Caco-2 (cell line): ENCODE measurements around the gene CREBL2. TPM values are rescaled to one million over a fixed set of nuclear protein-coding genes. Genes with fewer than 3 reads are reported as not detected.
"Not testable (repeated sequence)": the region's sequence is repeated elsewhere in the genome, so short reads cannot be mapped to it uniquely, and the experiment has no call there.

Experiments
- BruUV-seq: library from RNA; stranded (reverse); fragments of 400-500 nt; replicated peaks from 2 replicates; lab custom pipeline; 2021; lab: Mats Ljungman, UMichigan
- CTCF ChIA-PET: fragments of 300-600 bp; sonication (Branson Sonifier 250); formaldehyde crosslinking; loops from one replicate; lab custom pipeline; 2022; ENCODE audit warnings: antibody characterized with exemption; lab: Charles Lee
- POLR2A ChIA-PET: fragments of 300-600 bp; sonication (Branson Sonifier 250); formaldehyde crosslinking; loops from one replicate; lab custom pipeline; 2022; ENCODE audit warnings: antibody characterized with exemption; lab: Charles Lee
- DNase-seq, 2 experiments: peaks; one replicate each; pipeline versions ENCODE4 v3.0.0 to v3.0.0-alpha.2; 2020 to 2022
- H3K27me3 ChIP-seq: replicated peaks from 2 replicates; pipeline ENCODE4 v1.6.0; 2011; ENCODE audit warnings: low read length; ENCODE audit not compliant: control insufficient read depth, insufficient read depth
- H3K36me3 ChIP-seq: 2 replicates; pipeline ENCODE4 v1.5.1; 2011; ENCODE audit warnings: low read length; ENCODE audit not compliant: control insufficient read depth, insufficient read depth
- H3K4me1 ChIP-seq: fragments of 250-450 bp; sonication (Bioruptor Pico); 2 replicates; pipeline ENCODE4 v1.5.1; 2020; ENCODE audit warnings: mild to moderate bottlenecking
- H3K4me3 ChIP-seq: 2 replicates; pipeline ENCODE4 v1.5.1; 2011; ENCODE audit warnings: low read depth, mild to moderate bottlenecking, control low read depth, low read length
- H3K9me3 ChIP-seq: fragments of 250-450 bp; sonication (Bioruptor Pico); 2 replicates; pipeline ENCODE4 v1.5.1; 2020; ENCODE audit warnings: mild to moderate bottlenecking, moderate library complexity
- H3K27ac Mint-ChIP-seq: one replicate; pipeline ENCODE4 v1.8.0; 2022; ENCODE audit warnings: mixed read lengths; ENCODE audit not compliant: unreplicated experiment
- H3K27me3 Mint-ChIP-seq: one replicate; pipeline ENCODE4 v1.8.0; 2022; ENCODE audit warnings: mixed read lengths; ENCODE audit not compliant: insufficient read depth, unreplicated experiment
- H3K36me3 Mint-ChIP-seq: one replicate; pipeline ENCODE4 v1.8.0; 2022; ENCODE audit warnings: mild to moderate bottlenecking, mixed read lengths; ENCODE audit not compliant: insufficient read depth, unreplicated experiment
- H3K4me1 Mint-ChIP-seq: one replicate; pipeline ENCODE4 v1.8.0; 2022; ENCODE audit warnings: low read depth, mixed read lengths; ENCODE audit not compliant: unreplicated experiment
- H3K4me3 Mint-ChIP-seq: one replicate; pipeline ENCODE4 v1.8.0; 2022; ENCODE audit warnings: mild to moderate bottlenecking, moderate library complexity, mixed read lengths; ENCODE audit not compliant: unreplicated experiment
- H3K9me3 Mint-ChIP-seq: one replicate; pipeline ENCODE4 v1.8.0; 2022; ENCODE audit warnings: mixed read lengths; ENCODE audit not compliant: unreplicated experiment
- intact Hi-C: fragments of 100-400 bp; cut with micrococcal nuclease; formaldehyde crosslinking; loops from one replicate; pipeline ENCODE4 v1.10.0; 2022; ENCODE audit not compliant: unreplicated experiment
- total RNA-seq: library from RNA; stranded (reverse); gene quantifications from 2 replicates; pipeline ENCODE4 v1.2.3, GENCODE V29; 2022
- TF ChIP-seq, protein P1 (sequence below), 2 experiments: fragments of 200-600 bp in 1 of 2; IDR thresholded peaks; 1 replicate in 1 of 2; 2 replicates in 1 of 2; pipeline versions ENCODE4 v1.5.1 to v1.8.0; 2011 to 2022; ENCODE audit warnings: antibody characterized with exemption in 1 of 2, control low read depth in 1 of 2, inconsistent platforms in 1 of 2, low read depth in 1 of 2, low read length in 1 of 2, mild to moderate bottlenecking in 1 of 2, moderate library complexity in 1 of 2; ENCODE audit not compliant: insufficient read depth in 1 of 2, severe bottlenecking in 1 of 2, unreplicated experiment in 1 of 2

Gene CREBL2
- total RNA-seq, 1 experiment from 2014 or later, result 26.3 TPM

DNA sequence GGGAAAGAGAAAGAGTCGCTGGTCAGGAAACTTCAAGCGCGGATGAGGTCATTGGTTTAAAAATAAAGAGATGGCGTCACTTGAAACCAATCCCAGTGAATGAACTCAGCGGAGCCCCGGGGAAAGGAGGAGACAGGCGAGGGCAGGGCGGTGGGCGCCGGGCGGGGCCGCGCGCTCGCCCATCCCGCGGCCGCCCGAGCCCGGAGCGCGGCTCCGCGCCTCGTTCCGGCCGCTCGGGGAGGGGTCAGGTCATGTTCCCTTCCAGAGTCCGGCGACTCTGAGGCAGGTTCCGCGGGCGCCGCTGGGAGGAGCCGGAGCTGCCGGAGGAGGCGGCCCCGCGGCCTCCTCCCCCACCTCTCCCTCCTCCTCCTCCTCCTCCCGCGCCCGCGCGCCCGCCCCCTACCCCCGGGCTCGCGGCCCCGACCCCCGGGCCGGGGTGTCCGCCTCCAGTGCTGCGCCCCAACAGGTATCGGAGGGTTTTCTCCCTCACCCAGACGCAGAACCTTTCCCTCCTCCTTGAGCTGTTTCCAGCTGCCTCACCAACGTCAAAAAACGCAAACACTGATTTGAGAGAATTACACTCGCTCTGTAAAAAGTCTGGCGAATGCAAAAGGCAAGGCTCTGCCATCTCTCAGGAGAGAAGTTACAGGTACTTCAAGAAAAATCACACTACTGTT is 49.0 kb upstream of the CREBL2 start, which contains the start of gene DUSP16:
Gene DUSP16 (minus strand): TSS at position 279 of the 677 bp plus-strand sequence. CDS start 41,765 bp downstream, outside the sequence.
- intact Hi-C loops, result loop anchor here (1.0 to 5.0 kb wide), 9 partner anchors 56 to 178 kb away; partner anchors contain the start of genes CDKN1B and GPR19
- Histone ChIP-seq H3K27me3 (no peaks in the 10 kb centered on the region), H3K9me3 (peaks cover 6% of the 10 kb centered on the region; the same call in 1 of the 2 replicates), H3K36me3 (no peaks in the 10 kb centered on the region; the same call in 1 of the 2 replicates), H3K4me1 (peaks cover 30% of the 10 kb centered on the region), H3K4me3 (peak within 1 kb of the TSS; percentile 78)
- Mint-ChIP-seq H3K27me3 (no peaks in the 10 kb centered on the region), H3K4me1 (peaks cover 27% of the 10 kb centered on the region), H3K4me3 (peak within 1 kb of the TSS; percentile 79), H3K9me3 (peaks cover 22% of the 10 kb centered on the region), H3K36me3 (peaks cover 51% of the 10 kb centered on the region), H3K27ac (peak within 1 kb of the TSS; percentile 86)
- CTCF ChIA-PET, result interaction anchor here (0.6 to 2.4 kb wide), 14 partner anchors 9 to 205 kb away, joined by 3 to 25 read pairs (median 3); partner anchors contain the start of gene CREBL2
- no TSS peak for BruUV-seq
- TF ChIP-seq, protein P1, sequence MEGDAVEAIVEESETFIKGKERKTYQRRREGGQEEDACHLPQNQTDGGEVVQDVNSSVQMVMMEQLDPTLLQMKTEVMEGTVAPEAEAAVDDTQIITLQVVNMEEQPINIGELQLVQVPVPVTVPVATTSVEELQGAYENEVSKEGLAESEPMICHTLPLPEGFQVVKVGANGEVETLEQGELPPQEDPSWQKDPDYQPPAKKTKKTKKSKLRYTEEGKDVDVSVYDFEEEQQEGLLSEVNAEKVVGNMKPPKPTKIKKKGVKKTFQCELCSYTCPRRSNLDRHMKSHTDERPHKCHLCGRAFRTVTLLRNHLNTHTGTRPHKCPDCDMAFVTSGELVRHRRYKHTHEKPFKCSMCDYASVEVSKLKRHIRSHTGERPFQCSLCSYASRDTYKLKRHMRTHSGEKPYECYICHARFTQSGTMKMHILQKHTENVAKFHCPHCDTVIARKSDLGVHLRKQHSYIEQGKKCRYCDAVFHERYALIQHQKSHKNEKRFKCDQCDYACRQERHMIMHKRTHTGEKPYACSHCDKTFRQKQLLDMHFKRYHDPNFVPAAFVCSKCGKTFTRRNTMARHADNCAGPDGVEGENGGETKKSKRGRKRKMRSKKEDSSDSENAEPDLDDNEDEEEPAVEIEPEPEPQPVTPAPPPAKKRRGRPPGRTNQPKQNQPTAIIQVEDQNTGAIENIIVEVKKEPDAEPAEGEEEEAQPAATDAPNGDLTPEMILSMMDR (IDR thresholded peaks at IDR 0.05; ENCODE audit: insufficient read depth in 1 of 2, low read depth in 1 of 2, low read length in 1 of 2, severe bottlenecking in 1 of 2, unreplicated experiment in 1 of 2), result peak; percentile 29 to 34
- POLR2A ChIA-PET, result interaction anchor here (0.5 to 1.4 kb wide), 9 partner anchors 18 to 206 kb away, joined by 3 to 8 read pairs (median 4); partner anchors contain the start of gene BORCS5
- DNase-seq, result peak; percentile 97 to 99

- intact Hi-C loops, result loop anchor here (1.0 to 5.0 kb wide), 5 partner anchors 93 to 179 kb away; partner anchors contain the start of gene GPR19
- BruUV-seq, result TSS peak; percentile 55
- no peaks in the 10 kb centered on the region for H3K27me3 Mint-ChIP-seq
- ChIA-PET POLR2A (interaction anchor here (0.5 to 1.4 kb wide), 8 partner anchors 17 to 187 kb away, joined by 3 to 8 read pairs (median 4); no protein-coding TSS in a partner anchor), CTCF (interaction anchor here (0.6 to 2.4 kb wide), 18 partner anchors 8 to 206 kb away, joined by 3 to 25 read pairs (median 3); partner anchors contain the start of gene CREBL2)
- H3K4me1 ChIP-seq, result peaks cover 27% of the 10 kb centered on the region
- TF ChIP-seq, protein P1 (IDR thresholded peaks at IDR 0.05; ENCODE audit: insufficient read depth in 1 of 2, low read depth in 1 of 2, low read length in 1 of 2, severe bottlenecking in 1 of 2, unreplicated experiment in 1 of 2), result no peak
- peaks cover 21% of the 10 kb centered on the region for H3K4me1 Mint-ChIP-seq
- peaks cover 45% of the 10 kb centered on the region for H3K36me3 Mint-ChIP-seq
- H3K4me3 Mint-ChIP-seq, result peak overlapping the region; percentile 79
- H3K9me3 ChIP-seq, result peaks cover 6% of the 10 kb centered on the region; the same call in 1 of the 2 replicates
- peaks cover 27% of the 10 kb centered on the region for H3K9me3 Mint-ChIP-seq
- H3K36me3 ChIP-seq, result no peaks in the 10 kb centered on the region; the same call in 1 of the 2 replicates
- peak overlapping the region; percentile 86 for H3K27ac Mint-ChIP-seq
- H3K27me3 ChIP-seq, result no peaks in the 10 kb centered on the region
- peak overlapping the region; percentile 53 for H3K4me3 ChIP-seq
- DNase-seq, result no peak
Observed at GRCh38 chr12:12563290-12563928, 48.3 kb upstream of the CREBL2 start.

- no peaks in the 10 kb centered on the region for H3K36me3 ChIP-seq
- peaks cover 27% of the 10 kb centered on the region for H3K9me3 Mint-ChIP-seq
- peaks cover 12% of the 10 kb centered on the region for H3K4me1 ChIP-seq
- TF ChIP-seq, protein P1 (IDR thresholded peaks at IDR 0.05; ENCODE audit: insufficient read depth in 1 of 2, low read depth in 1 of 2, low read length in 1 of 2, severe bottlenecking in 1 of 2, unreplicated experiment in 1 of 2), result no peak
- intact Hi-C loops, result loop anchor here (1.0 to 5.0 kb wide), 4 partner anchors 46 to 189 kb away; partner anchors contain the start of gene CREBL2
- H3K4me3 Mint-ChIP-seq, result no peak overlapping the region
- H3K27me3 Mint-ChIP-seq, result no peaks in the 10 kb centered on the region
- H3K4me3 ChIP-seq, result no peak overlapping the region
- H3K27ac Mint-ChIP-seq, result no peak overlapping the region
- peaks cover 34% of the 10 kb centered on the region for H3K36me3 Mint-ChIP-seq
- CTCF ChIA-PET, result interaction anchor here (0.6 to 2.4 kb wide), 5 partner anchors 10 to 188 kb away, joined by 3 to 25 read pairs (median 3); no protein-coding TSS in a partner anchor
- POLR2A ChIA-PET, result no interaction called here
- peaks cover 6% of the 10 kb centered on the region; the same call in 1 of the 2 replicates for H3K9me3 ChIP-seq
- BruUV-seq, result no TSS peak
- peaks cover 9% of the 10 kb centered on the region for H3K4me1 Mint-ChIP-seq
- DNase-seq, result no peak
- no peaks in the 10 kb centered on the region for H3K27me3 ChIP-seq
Observed at GRCh38 chr12:12564911-12565310, 46.8 kb upstream of the CREBL2 start.

DNA sequence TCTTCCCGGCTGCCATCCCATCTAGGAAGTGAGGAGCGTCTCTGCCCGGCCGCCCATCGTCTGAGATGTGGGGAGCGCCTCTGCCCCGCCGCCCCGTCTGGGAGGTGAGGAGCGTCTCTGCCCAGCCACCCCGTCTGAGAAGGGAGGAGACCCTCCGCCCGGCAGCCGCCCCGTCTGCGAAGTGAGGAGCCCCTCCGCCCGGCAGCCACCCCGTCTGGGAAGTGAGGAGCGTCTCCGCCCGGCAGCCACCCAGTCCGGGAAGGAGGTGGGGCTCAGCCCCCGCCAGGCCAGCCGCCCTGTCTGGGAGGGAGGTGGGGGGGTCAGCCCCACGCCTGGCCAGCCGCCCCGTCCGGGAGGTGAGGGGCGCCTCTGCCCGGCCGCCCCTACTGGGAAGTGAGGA is 45.7 kb upstream of the CREBL2 start:
- DNase-seq, H3K4me3 ChIP-seq, BruUV-seq, POLR2A ChIA-PET, CTCF ChIA-PET, H3K27me3 ChIP-seq, H3K4me1 Mint-ChIP-seq, H3K4me3 Mint-ChIP-seq, intact Hi-C loops, H3K27ac Mint-ChIP-seq, H3K9me3 ChIP-seq, H3K27me3 Mint-ChIP-seq, H3K36me3 ChIP-seq: not testable (repeated sequence)
- peaks cover 27% of the 10 kb centered on the region for H3K9me3 Mint-ChIP-seq
- peaks cover 24% of the 10 kb centered on the region for H3K36me3 Mint-ChIP-seq
- H3K4me1 ChIP-seq, result peaks cover 10% of the 10 kb centered on the region
